ENCODE measurements around the gene FNIP2.

DNA sequence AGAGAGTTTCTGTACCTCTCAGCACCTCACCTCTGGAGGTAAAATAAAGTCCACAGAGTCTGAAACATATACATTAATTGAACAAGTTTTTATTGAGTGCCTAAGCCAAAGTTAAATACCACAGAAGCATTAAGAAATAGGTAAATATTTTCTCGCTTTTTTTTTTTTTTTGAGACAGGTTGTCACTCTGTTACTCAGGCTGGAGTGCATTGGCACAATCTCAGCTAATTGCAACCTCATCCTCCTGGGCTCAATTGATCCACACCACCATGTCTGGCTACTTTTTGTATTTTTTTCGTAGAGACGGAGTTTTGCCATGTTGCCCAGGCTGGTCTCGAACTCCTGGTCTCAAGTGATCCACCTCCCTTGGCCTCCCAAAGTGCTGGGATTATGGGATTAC is 10.1 kb upstream of the FNIP2 start:
- TF ChIP-seq, protein P1, sequence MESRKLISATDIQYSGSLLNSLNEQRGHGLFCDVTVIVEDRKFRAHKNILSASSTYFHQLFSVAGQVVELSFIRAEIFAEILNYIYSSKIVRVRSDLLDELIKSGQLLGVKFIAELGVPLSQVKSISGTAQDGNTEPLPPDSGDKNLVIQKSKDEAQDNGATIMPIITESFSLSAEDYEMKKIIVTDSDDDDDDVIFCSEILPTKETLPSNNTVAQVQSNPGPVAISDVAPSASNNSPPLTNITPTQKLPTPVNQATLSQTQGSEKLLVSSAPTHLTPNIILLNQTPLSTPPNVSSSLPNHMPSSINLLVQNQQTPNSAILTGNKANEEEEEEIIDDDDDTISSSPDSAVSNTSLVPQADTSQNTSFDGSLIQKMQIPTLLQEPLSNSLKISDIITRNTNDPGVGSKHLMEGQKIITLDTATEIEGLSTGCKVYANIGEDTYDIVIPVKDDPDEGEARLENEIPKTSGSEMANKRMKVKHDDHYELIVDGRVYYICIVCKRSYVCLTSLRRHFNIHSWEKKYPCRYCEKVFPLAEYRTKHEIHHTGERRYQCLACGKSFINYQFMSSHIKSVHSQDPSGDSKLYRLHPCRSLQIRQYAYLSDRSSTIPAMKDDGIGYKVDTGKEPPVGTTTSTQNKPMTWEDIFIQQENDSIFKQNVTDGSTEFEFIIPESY (IDR thresholded peaks at IDR 0.05; ENCODE audit: borderline replicate concordance, low read depth): no peak
- TF ChIP-seq RAD21 (IDR thresholded peaks at IDR 0.05; ENCODE audit: low read length) (no peak), GABPA (IDR thresholded peaks at IDR 0.05; ENCODE audit: low read depth) (no peak), SIN3A (IDR thresholded peaks at IDR 0.05; ENCODE audit: borderline replicate concordance, low read depth, low read length) (no peak), POLR2AphosphoS5 (IDR thresholded peaks at IDR 0.05; ENCODE audit: low read depth, low read length) (no peak), TAF1 (IDR thresholded peaks at IDR 0.05; ENCODE audit: borderline replicate concordance, low read depth, low read length) (no peak)
- TF ChIP-seq, protein P2, sequence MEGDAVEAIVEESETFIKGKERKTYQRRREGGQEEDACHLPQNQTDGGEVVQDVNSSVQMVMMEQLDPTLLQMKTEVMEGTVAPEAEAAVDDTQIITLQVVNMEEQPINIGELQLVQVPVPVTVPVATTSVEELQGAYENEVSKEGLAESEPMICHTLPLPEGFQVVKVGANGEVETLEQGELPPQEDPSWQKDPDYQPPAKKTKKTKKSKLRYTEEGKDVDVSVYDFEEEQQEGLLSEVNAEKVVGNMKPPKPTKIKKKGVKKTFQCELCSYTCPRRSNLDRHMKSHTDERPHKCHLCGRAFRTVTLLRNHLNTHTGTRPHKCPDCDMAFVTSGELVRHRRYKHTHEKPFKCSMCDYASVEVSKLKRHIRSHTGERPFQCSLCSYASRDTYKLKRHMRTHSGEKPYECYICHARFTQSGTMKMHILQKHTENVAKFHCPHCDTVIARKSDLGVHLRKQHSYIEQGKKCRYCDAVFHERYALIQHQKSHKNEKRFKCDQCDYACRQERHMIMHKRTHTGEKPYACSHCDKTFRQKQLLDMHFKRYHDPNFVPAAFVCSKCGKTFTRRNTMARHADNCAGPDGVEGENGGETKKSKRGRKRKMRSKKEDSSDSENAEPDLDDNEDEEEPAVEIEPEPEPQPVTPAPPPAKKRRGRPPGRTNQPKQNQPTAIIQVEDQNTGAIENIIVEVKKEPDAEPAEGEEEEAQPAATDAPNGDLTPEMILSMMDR (IDR thresholded peaks at IDR 0.05): no peak
- TF ChIP-seq, protein P3, sequence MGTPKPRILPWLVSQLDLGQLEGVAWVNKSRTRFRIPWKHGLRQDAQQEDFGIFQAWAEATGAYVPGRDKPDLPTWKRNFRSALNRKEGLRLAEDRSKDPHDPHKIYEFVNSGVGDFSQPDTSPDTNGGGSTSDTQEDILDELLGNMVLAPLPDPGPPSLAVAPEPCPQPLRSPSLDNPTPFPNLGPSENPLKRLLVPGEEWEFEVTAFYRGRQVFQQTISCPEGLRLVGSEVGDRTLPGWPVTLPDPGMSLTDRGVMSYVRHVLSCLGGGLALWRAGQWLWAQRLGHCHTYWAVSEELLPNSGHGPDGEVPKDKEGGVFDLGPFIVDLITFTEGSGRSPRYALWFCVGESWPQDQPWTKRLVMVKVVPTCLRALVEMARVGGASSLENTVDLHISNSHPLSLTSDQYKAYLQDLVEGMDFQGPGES (IDR thresholded peaks at IDR 0.05; ENCODE audit: low read depth, low read length): no peak
- TF ChIP-seq, protein P4, sequence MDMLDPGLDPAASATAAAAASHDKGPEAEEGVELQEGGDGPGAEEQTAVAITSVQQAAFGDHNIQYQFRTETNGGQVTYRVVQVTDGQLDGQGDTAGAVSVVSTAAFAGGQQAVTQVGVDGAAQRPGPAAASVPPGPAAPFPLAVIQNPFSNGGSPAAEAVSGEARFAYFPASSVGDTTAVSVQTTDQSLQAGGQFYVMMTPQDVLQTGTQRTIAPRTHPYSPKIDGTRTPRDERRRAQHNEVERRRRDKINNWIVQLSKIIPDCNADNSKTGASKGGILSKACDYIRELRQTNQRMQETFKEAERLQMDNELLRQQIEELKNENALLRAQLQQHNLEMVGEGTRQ (IDR thresholded peaks at IDR 0.05; ENCODE audit: borderline replicate concordance, low read depth, low read length): no peak
- TF ChIP-seq, protein P5, sequence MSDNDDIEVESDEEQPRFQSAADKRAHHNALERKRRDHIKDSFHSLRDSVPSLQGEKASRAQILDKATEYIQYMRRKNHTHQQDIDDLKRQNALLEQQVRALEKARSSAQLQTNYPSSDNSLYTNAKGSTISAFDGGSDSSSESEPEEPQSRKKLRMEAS (IDR thresholded peaks at IDR 0.05; ENCODE audit: low read depth): no peak

Data from SK-N-SH (cell line).